Right atrium auricular region (tissue), 2 donors: ENCODE data around the gene MLANA. TPM values are rescaled to one million over a fixed set of nuclear protein-coding genes. Genes with fewer than 3 reads are reported as not detected.

ENCODE experiments used
- DNase-seq: peaks from one replicate; pipeline ENCODE4 v3.0.0-alpha.2; 2019; ENCODE audit warnings: low spot score
- H3K27ac ChIP-seq, 2 donors: fragments of 200-600 bp; sonication (generic); 1 replicate in 1 of 2; 2 replicates in 1 of 2; pipeline ENCODE4 v1.5.1; 2016 to 2019
- H3K27me3 ChIP-seq, 2 donors: fragments of 200-600 bp; sonication (generic); one replicate each; pipeline versions ENCODE4 v1.5.1 to v1.6.0; 2017 to 2019
- H3K36me3 ChIP-seq: fragments of 200-600 bp; sonication (generic); one replicate; pipeline ENCODE4 v1.5.1; 2016
- H3K4me1 ChIP-seq, 2 donors: fragments of 200-600 bp; sonication (generic); one replicate each; pipeline versions ENCODE4 v1.5.1 to v1.6.0; 2017 to 2019
- H3K4me3 ChIP-seq, 2 donors: fragments of 200-600 bp; sonication (generic); 1 replicate in 1 of 2; 2 replicates in 1 of 2; pipeline ENCODE4 v1.5.1; 2017 to 2019; ENCODE audit warnings: mild to moderate bottlenecking in 1 of 2, moderate library complexity in 1 of 2
- H3K9me3 ChIP-seq, 2 donors: fragments of 200-600 bp; sonication (generic); one replicate each; pipeline ENCODE4 v1.5.1; 2019
- CTCF ChIP-seq, 2 donors: fragments of 200-600 bp; sonication (generic); IDR thresholded peaks; one replicate each; pipeline ENCODE4 v1.5.1; 2019; ENCODE audit warnings: antibody characterized with exemption in 2 of 2
- total RNA-seq, 2 donors: library from RNA; depleted of rRNA; stranded (reverse); fragments of >200 nt; gene quantifications; one replicate each; pipeline ENCODE4 v1.1.0, GENCODE V29; 2016

Gene MLANA
- total RNA-seq, 2 donors from 2014 or later: not detected

- Histone ChIP-seq H3K9me3 (no peaks in the 10 kb centered on the region), H3K4me3 (no peak overlapping the region), H3K36me3 (no peaks in the 10 kb centered on the region), H3K4me1 (no peaks in the 10 kb centered on the region), H3K27ac (no peak overlapping the region), H3K27me3 (no peaks in the 10 kb centered on the region)
- DNase-seq: no peak
- no peak for TF ChIP-seq CTCF (IDR thresholded peaks at IDR 0.05)
Measured at GRCh38 chr9:5846096-5846495, 44.6 kb upstream of the MLANA start.

GRCh38 chr9:5846501-5846921 lies 44.2 kb upstream of the MLANA start:
- Histone ChIP-seq H3K4me1 (no peaks in the 10 kb centered on the region), H3K9me3 (no peaks in the 10 kb centered on the region), H3K27me3 (no peaks in the 10 kb centered on the region), H3K4me3 (no peak overlapping the region), H3K27ac (no peak overlapping the region), H3K36me3 (no peaks in the 10 kb centered on the region)
- TF ChIP-seq CTCF (IDR thresholded peaks at IDR 0.05): no peak
- no peak for DNase-seq

- Histone ChIP-seq H3K27ac (no peak overlapping the region), H3K9me3 (no peaks in the 10 kb centered on the region), H3K4me3 (no peak overlapping the region), H3K27me3 (no peaks in the 10 kb centered on the region), H3K4me1 (no peaks in the 10 kb centered on the region), H3K36me3 (no peaks in the 10 kb centered on the region)
- no peak for TF ChIP-seq CTCF (IDR thresholded peaks at IDR 0.05)
- no peak for DNase-seq
Measured at GRCh38 chr9:5848372-5848882, 42.3 kb upstream of the MLANA start.

GRCh38 chr9:5850724-5851122 lies 40.0 kb upstream of the MLANA start:
- DNase-seq: no peak
- no peak overlapping the region for H3K27ac ChIP-seq
- no peaks in the 10 kb centered on the region for H3K4me1 ChIP-seq
- no peak for TF ChIP-seq CTCF (IDR thresholded peaks at IDR 0.05)
- H3K27me3 ChIP-seq: no peaks in the 10 kb centered on the region
- no peaks in the 10 kb centered on the region for H3K9me3 ChIP-seq
- no peaks in the 10 kb centered on the region for H3K36me3 ChIP-seq
- H3K4me3 ChIP-seq: no peak overlapping the region

- H3K27me3 ChIP-seq: no peaks in the 10 kb centered on the region
- no peak overlapping the region for H3K27ac ChIP-seq
- H3K9me3 ChIP-seq: no peaks in the 10 kb centered on the region
- H3K36me3 ChIP-seq: no peaks in the 10 kb centered on the region
- DNase-seq: no peak
- no peak overlapping the region for H3K4me3 ChIP-seq
- TF ChIP-seq CTCF (IDR thresholded peaks at IDR 0.05): no peak
- H3K4me1 ChIP-seq: no peaks in the 10 kb centered on the region
Measured at GRCh38 chr9:5851445-5851844, 39.2 kb upstream of the MLANA start.

- H3K27me3 ChIP-seq: no peaks in the 10 kb centered on the region
- H3K36me3 ChIP-seq: no peaks in the 10 kb centered on the region
- H3K27ac ChIP-seq: no peak overlapping the region
- no peaks in the 10 kb centered on the region for H3K4me1 ChIP-seq
- H3K4me3 ChIP-seq: no peak overlapping the region
- no peaks in the 10 kb centered on the region for H3K9me3 ChIP-seq
- TF ChIP-seq CTCF (IDR thresholded peaks at IDR 0.05): no peak
- DNase-seq: no peak
Measured at GRCh38 chr9:5852987-5853386, 37.7 kb upstream of the MLANA start.
